HEK293T (cell line): ENCODE data around the gene CDCA4.
"Not testable (repeated sequence)": the region's sequence is repeated elsewhere in the genome, so short reads cannot be mapped to it uniquely, and the experiment has no call there.

Experiments used
- CTCF ChIA-PET: fragments of 350-600 bp; formaldehyde crosslinking; extraction: SDS; loops from one replicate; lab custom pipeline; 2021; ENCODE audit warnings: antibody characterized with exemption, inconsistent platforms; lab: Yijun Ruan, JAX
- POLR2A ChIA-PET: fragments of 350-600 bp; formaldehyde crosslinking; extraction: SDS; loops from one replicate; lab custom pipeline; 2020; ENCODE audit warnings: antibody characterized with exemption, inconsistent platforms; lab: Yijun Ruan, JAX
- DNase-seq: peaks from one replicate; pipeline ENCODE4 v3.0.0; 2012; ENCODE audit warnings: mixed read lengths; ENCODE audit errors: extremely low spot score
- ARNT ChIP-seq: fragments of 450-650 bp; IDR thresholded peaks from 2 replicates; pipeline ENCODE4 v1.6.1; 2017; ENCODE audit warnings: mild to moderate bottlenecking
- BHLHE40 ChIP-seq: fragments of 450-650 bp; IDR thresholded peaks from 2 replicates; pipeline ENCODE4 v1.6.1; 2016; ENCODE audit warnings: mild to moderate bottlenecking, moderate library complexity, borderline replicate concordance
- CTBP1 ChIP-seq: fragments of 450-650 bp; IDR thresholded peaks from 2 replicates; pipeline ENCODE4 v1.6.1; 2016; ENCODE audit warnings: borderline replicate concordance
- ELF4 ChIP-seq: fragments of 450-650 bp; IDR thresholded peaks from 2 replicates; pipeline ENCODE4 v1.6.1; 2017; ENCODE audit warnings: antibody characterized with exemption
- FOXA1 ChIP-seq: fragments of 450-650 bp; IDR thresholded peaks from 2 replicates; pipeline ENCODE4 v1.6.1; 2016; ENCODE audit warnings: mild to moderate bottlenecking
- FOXK2 ChIP-seq: fragments of 450-650 bp; IDR thresholded peaks from 2 replicates; pipeline ENCODE4 v1.6.1; 2016; ENCODE audit warnings: mild to moderate bottlenecking
- FOXM1 ChIP-seq: fragments of 450-650 bp; IDR thresholded peaks from 2 replicates; pipeline ENCODE4 v1.6.1; 2017; ENCODE audit warnings: mild to moderate bottlenecking, borderline replicate concordance
- HDGF ChIP-seq: fragments of 450-650 bp; IDR thresholded peaks from 2 replicates; pipeline ENCODE4 v1.6.1; 2017; ENCODE audit warnings: antibody characterized with exemption, borderline replicate concordance
- L3MBTL2 ChIP-seq: fragments of 450-650 bp; conservative IDR thresholded peaks from 2 replicates; pipeline ENCODE4 v1.6.1; 2016; ENCODE audit warnings: mild to moderate bottlenecking
- LEF1 ChIP-seq: fragments of 450-650 bp; IDR thresholded peaks from 2 replicates; pipeline ENCODE4 v1.6.1; 2017; ENCODE audit warnings: mild to moderate bottlenecking, borderline replicate concordance
- NFRKB ChIP-seq: fragments of 450-650 bp; IDR thresholded peaks from 2 replicates; pipeline ENCODE4 v1.6.1; 2016; ENCODE audit warnings: mild to moderate bottlenecking, moderate library complexity
- PKNOX1 ChIP-seq: fragments of 450-650 bp; IDR thresholded peaks from 2 replicates; pipeline ENCODE4 v1.6.1; 2016
- SP1 ChIP-seq: fragments of 450-650 bp; IDR thresholded peaks from 2 replicates; pipeline ENCODE4 v1.6.1; 2017
- SUZ12 ChIP-seq: fragments of 450-650 bp; IDR thresholded peaks from 2 replicates; pipeline ENCODE4 v1.6.1; 2016; ENCODE audit warnings: mild to moderate bottlenecking
- TARDBP ChIP-seq: fragments of 450-650 bp; IDR thresholded peaks from 2 replicates; pipeline ENCODE4 v1.6.1; 2016
- ZNF384 ChIP-seq: fragments of 450-650 bp; IDR thresholded peaks from 2 replicates; pipeline ENCODE4 v1.6.1; 2016

CDCA4 gene

GRCh38 chr14:105067140-105067968 is 46.5 kb upstream of the CDCA4 start:
- DNase-seq, result no peak
- no peak for TF ChIP-seq PKNOX1
- TF ChIP-seq ZNF384, result no peak
- no peak for TF ChIP-seq FOXK2
- no peak for TF ChIP-seq L3MBTL2
- TF ChIP-seq LEF1, result no peak
- no peak for TF ChIP-seq SP1
- TF ChIP-seq HDGF, result no peak
- TF ChIP-seq BHLHE40, result no peak
- TF ChIP-seq CTBP1, result no peak
- no peak for TF ChIP-seq TARDBP
- no peak for TF ChIP-seq ELF4
- no peak for TF ChIP-seq ARNT
- TF ChIP-seq NFRKB, result no peak
- TF ChIP-seq FOXM1, result no peak
- no peak for TF ChIP-seq FOXA1
- TF ChIP-seq SUZ12, result no peak
- ChIA-PET POLR2A (no interaction called here), CTCF (interaction anchor here (0.6 kb wide), 1 partner anchor 99 kb away, joined by 3 read pairs; no protein-coding TSS in a partner anchor)

GRCh38 chr14:105066240-105067071 is 45.6 kb upstream of the CDCA4 start:
- TF ChIP-seq ARNT (no peak), TARDBP (no peak), ZNF384 (no peak), HDGF (no peak)
- POLR2A ChIA-PET, result no interaction called here
- CTCF ChIA-PET, result no interaction called here
- DNase-seq, result no peak

GRCh38 chr14:105065280-105066228 is 44.7 kb upstream of the CDCA4 start, which contains the start of gene GPR132:
Gene GPR132, minus strand, starts transcription at chr14:105065430. Its CDS starts 10,010 bp downstream, at chr14:105055420.
- ChIA-PET CTCF (interaction anchor here (0.6 to 0.9 kb wide), 2 partner anchors 25 to 172 kb away, joined by 3 read pairs; no protein-coding TSS in a partner anchor), POLR2A (no interaction called here)
- no peak for TF ChIP-seq CTBP1
- TF ChIP-seq PKNOX1, result no peak
- TF ChIP-seq FOXA1, result no peak
- no peak for TF ChIP-seq FOXK2
- no peak for TF ChIP-seq ZNF384
- no peak for TF ChIP-seq HDGF
- no peak for TF ChIP-seq L3MBTL2
- TF ChIP-seq ELF4, result no peak
- TF ChIP-seq FOXM1, result no peak
- no peak for TF ChIP-seq SP1
- TF ChIP-seq NFRKB, result no peak
- no peak for TF ChIP-seq TARDBP
- no peak for DNase-seq

- no peak for DNase-seq
- ChIA-PET CTCF (no interaction called here), POLR2A (no interaction called here)
- TF ChIP-seq ZNF384, result no peak
- no peak for TF ChIP-seq NFRKB
- TF ChIP-seq PKNOX1, result no peak
- TF ChIP-seq LEF1, result no peak
- TF ChIP-seq ELF4, result no peak
- TF ChIP-seq ARNT, result no peak
- no peak for TF ChIP-seq BHLHE40
- TF ChIP-seq FOXA1, result no peak
- TF ChIP-seq CTBP1, result no peak
- TF ChIP-seq L3MBTL2, result no peak
- no peak for TF ChIP-seq FOXK2
These were observed 43.8 kb upstream of the CDCA4 start for GRCh38 chr14:105064721-105065143.

GRCh38 chr14:105064001-105064400 is 43.1 kb upstream of the CDCA4 start:
- CTCF ChIA-PET, result no interaction called here
- no peak for DNase-seq
- POLR2A ChIA-PET, result no interaction called here
- TF ChIP-seq PKNOX1 (no peak), ELF4 (no peak), NFRKB (no peak), BHLHE40 (no peak), CTBP1 (no peak), FOXM1 (no peak), SUZ12 (no peak), ZNF384 (no peak), FOXA1 (no peak), SP1 (no peak), TARDBP (no peak), L3MBTL2 (no peak), FOXK2 (no peak), HDGF (no peak), LEF1 (no peak), ARNT (no peak)

GRCh38 chr14:105063506-105063905 is 42.6 kb upstream of the CDCA4 start:
- POLR2A ChIA-PET, CTCF ChIA-PET, DNase-seq: not testable (repeated sequence)
